SK-MEL-5 (cell line): ENCODE measurements around the gene HACL1. TPM values are rescaled to one million over a fixed set of nuclear protein-coding genes. Genes with fewer than 3 reads are reported as not detected.

Source experiments
- DNase-seq: peaks from one replicate; pipeline ENCODE4 v3.0.0-alpha.2; 2016; ENCODE audit warnings: low read depth, low spot score
- in situ Hi-C: cut with HindIII; loops from 2 replicates; pipeline ENCODE4 v1.10.0; 2016; ENCODE audit warnings: low sequenced_read_pairs, high pct_unique_total_duplicates, low pct_unique_long_range_greater_than_20kb
- total RNA-seq: library from RNA; depleted of rRNA; stranded (reverse); fragments of >200 nt; shearing (Covaris generic); gene quantifications from 2 replicates; pipeline ENCODE4 v1.2.3, GENCODE V29; 2014

The HACL1 gene
- total RNA-seq, 1 experiment from 2014 or later: 56.5 TPM

DNA sequence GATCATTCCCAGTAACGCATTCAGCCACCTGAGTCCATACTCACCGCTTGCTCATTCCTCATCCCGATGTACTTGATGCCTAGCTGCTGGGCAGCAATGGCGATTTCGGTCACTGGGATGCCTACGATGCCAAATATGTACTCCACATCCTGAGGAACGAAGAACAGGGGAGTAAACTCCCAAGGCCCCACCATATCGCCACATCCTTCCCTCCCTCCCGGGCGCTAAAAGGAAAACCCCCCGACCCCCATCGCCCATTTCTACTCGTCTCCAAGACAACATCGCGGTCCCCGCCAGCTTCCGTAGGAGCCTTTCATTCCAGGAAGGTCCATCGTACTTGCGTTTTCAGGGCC lies 347 bp downstream of the HACL1 start:
- in situ Hi-C loops: no loop called here
- no peak for DNase-seq

- in situ Hi-C loops: no loop called here
- DNase-seq: no peak
Observed at GRCh38 chr3:15595955-15596354, 5.4 kb downstream of the HACL1 start.

DNA sequence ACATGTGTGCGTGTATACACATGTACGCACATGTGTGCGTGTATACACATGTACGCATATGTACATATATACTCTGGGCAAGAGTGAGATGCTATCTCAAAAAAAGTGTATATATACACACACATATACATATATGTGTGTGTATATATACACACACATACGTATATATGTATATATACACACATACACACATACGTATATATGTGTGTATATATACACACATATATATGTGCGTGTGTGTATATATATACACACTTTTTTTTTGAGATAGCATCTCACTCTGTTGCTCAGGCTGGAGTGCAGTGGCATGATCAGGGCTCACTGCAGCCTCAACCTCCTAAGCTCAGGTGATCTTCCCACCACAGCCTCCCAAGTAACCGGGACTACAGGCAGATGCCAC lies 8.4 kb downstream of the HACL1 start:
- no peak for DNase-seq
- in situ Hi-C loops: no loop called here

- in situ Hi-C loops: no loop called here
- no peak for DNase-seq
Observed at GRCh38 chr3:15591928-15592327, 9.4 kb downstream of the HACL1 start.

- DNase-seq: no peak
- in situ Hi-C loops: no loop called here
Observed at GRCh38 chr3:15591242-15591641, 10.1 kb downstream of the HACL1 start.

DNA sequence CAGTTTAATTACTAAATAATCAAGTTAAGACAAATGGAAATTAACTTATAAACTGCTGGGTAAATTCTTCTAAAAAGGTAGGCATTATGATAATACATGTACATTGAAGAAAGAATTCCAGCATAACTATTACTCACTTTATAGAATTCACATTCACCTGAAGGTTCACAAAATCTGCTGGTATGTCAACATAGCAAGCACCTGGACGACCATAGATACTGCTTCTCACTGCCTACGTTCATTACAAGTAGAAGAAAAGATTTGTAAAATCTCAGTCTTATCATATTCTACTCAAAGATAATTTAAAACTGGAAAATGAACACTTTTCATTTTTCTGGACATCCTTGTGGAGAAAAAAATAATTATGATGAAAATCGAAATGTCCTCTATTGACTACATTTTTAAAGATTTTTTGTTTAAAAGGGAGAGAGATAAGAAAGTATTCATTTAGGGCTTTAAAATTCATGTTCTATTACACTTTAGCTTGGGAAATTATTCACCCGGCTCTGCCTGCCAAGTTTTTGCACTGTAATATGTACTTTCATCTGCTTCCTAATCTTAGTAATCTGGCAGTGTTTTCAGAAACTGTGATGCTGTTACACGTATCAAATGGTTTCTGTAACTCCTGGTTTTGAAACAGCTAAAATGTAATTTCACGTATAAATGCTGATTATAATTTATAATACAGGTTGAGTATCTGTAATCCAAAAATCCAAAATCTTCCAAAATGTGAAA lies 16.1 kb downstream of the HACL1 start:
- in situ Hi-C loops: no loop called here
- DNase-seq: no peak

GRCh38 chr3:15581471-15582394 lies 19.6 kb downstream of the HACL1 start:
- in situ Hi-C loops: no loop called here
- no peak for DNase-seq

DNA sequence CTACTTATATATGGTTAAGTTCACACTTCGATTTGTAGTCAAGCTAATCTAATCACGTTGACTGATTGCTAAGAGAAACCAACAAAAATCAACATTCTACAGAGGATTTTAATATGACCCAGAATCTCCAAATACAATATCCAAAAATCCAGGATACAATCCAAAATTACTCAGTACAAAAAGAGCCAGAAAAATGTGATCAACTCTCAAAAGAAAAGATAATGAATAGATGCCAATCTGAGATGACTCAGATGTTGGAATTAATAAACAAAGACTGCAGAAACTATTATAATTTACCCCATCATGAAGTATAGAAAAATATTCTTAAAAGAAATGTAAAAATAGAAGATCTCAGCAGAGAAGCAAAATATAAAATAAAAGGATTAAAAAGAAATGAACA lies 22.3 kb downstream of the HACL1 start:
- in situ Hi-C loops: no loop called here
- no peak for DNase-seq

DNA sequence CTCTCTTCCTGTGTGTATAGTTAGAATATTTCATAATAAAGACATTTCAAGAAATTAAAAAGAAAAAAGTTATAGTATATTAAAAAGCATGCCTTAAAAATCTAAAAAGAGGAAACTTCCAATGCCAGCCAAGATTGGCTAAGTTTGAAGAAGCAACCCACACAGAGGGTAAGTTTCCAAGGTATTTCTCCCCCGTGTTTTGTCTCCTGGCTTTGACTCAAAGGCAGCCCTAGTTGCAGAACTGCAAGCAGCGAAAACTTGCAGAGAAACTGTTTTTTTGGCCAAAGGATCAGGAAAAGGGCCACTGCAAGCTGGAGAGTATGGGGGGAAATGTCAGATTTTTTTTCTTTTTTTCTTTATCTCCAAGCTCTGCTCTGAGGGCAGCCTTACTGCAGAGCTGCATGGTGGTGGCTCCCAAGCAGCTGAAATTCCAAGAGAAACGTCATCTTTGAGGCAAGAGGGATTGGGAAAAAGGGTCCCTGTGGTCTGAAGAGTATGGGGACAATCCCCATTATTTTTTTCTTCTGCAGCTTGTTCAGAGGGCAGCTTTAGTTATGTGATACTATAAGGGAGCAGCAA lies 23.0 kb downstream of the HACL1 start:
- no peak for DNase-seq
- in situ Hi-C loops: no loop called here

GRCh38 chr3:15576475-15576874 lies 24.9 kb downstream of the HACL1 start:
- in situ Hi-C loops: no loop called here
- DNase-seq: no peak

- in situ Hi-C loops: no loop called here
- no peak for DNase-seq
Observed at GRCh38 chr3:15575446-15575845, 25.9 kb downstream of the HACL1 start.

- in situ Hi-C loops: no loop called here
- no peak for DNase-seq
Observed at GRCh38 chr3:15572138-15572537, 29.2 kb downstream of the HACL1 start.

DNA sequence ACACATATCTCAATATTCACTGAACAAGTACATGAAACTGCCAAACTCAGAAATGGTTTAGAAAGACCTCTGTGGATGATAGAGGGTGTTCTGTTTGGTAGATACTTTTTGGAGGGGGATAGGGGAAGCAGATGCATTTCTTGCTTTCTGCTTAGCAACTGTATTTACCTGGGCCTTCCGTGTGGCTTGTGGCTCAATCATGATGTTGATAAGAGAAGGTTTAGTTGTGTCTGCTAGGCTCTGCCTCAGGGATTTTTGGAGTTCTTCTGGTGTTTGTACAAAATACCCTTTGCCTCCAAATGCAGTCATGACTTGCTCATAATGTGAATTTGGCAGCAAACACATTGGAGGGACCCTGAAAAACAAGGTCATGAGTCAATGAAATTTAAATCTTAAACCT lies 38.2 kb downstream of the HACL1 start:
- in situ Hi-C loops: no loop called here

DNA sequence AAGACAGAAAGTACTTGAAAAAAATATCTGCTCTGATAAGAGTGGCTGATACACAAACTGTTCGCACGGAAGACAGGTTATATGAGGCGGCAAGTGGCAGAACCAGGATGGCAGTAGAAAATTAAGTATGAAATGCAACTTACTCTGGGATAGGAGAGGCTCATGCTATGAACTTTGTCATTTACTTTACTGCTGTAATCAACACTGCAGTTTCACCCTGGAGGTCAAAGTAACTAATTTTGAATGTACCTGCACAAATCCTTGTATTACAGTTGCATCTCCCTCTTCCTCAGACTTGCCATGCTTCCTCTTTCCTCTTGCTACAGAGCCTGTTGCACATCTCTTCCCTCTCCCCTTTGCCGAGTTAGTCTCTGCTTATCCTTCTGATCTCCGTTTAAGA lies 38.8 kb downstream of the HACL1 start:
- DNase-seq: no peak
- in situ Hi-C loops: no loop called here

More for the DNA sequence above, 38.2 kb downstream of the HACL1 start:
- DNase-seq: no peak

GRCh38 chr3:15558581-15558980 lies 42.8 kb downstream of the HACL1 start:
- no peak for DNase-seq
- in situ Hi-C loops: no loop called here

DNA sequence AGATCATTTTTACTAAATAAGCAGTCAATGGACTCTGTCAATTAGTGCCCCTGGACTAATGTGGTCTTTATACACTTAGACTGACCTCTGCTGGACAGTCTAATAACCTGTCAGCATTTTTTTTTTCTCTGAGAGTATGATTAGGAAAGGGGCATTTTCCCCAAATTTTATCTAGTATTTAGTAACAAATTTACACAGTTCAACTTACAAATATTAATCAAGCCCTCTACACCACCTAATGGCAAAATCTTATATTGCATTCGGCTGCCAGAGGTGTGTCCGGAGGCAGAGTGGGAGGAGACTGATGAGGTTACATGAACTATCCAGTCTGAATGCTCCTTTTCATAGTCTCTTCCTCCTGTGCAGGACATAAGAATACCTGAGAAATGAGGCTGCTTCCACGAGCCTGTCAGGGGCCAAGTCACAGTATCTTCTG lies 43.8 kb downstream of the HACL1 start:
- peak; percentile 84 for DNase-seq
- in situ Hi-C loops: no loop called here

- in situ Hi-C loops: no loop called here
- no peak for DNase-seq
Observed at GRCh38 chr3:15556512-15556911, 44.9 kb downstream of the HACL1 start.

DNA sequence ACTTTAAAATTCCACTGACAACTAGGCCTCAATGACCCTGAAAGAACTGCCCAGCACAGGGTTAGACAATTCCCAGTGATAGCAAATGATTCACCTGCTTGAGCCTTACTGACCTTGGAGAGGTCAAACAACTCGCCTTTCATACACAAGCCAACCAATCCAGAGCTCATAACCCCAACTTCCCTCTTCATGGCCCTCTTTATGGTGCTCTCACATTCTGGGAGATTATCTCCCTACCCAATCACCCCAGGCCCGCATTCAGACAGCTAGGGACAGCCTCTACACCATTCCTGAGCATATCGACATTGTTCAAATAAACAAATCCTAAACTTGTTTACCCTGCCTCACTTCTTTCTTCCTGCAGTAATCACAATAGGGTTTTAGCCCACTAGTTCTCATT lies 47.6 kb downstream of the HACL1 start:
- in situ Hi-C loops: no loop called here
- DNase-seq: no peak

DNA sequence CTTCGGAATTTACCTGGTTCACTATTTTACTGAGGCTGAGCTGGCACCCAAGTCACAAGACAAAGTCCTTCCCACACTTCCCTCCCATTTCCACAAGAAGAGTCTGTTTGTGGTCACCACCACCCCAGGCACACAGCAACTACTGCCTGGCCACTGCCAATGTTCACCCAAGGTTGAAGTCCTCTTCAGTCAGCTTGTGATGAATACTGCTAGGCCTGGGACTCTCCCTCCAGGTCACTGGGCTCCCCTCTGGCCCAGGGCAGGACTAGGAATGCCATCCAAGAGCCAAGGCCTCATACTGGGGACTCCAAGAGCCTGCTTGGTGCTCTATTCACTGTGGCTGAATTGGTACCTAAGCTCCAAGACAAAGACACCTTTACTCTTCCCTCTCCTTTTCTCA lies 49.5 kb downstream of the HACL1 start:
- no peak for DNase-seq
- in situ Hi-C loops: no loop called here
